HCT116 (cell line): ENCODE results near the gene DLK1. TPM values are rescaled to one million over a fixed set of nuclear protein-coding genes. Genes with fewer than 3 reads are reported as not detected.

Experiments
- ATAC-seq: fragments of 200-7000 bp; cut with Tn5 transposase; 2 replicates; pipeline ENCODE4 v1.9.1; 2020; ENCODE audit warnings: mild to moderate bottlenecking, moderate library complexity
- BruUV-seq: library from RNA; stranded (reverse); fragments of 400-500 nt; replicated peaks from 2 replicates; lab custom pipeline; 2021; lab: Mats Ljungman, UMichigan
- CTCF ChIA-PET: fragments of 300-600 bp; sonication (Branson Sonifier 250); formaldehyde crosslinking; loops from one replicate; lab custom pipeline; 2021; ENCODE audit warnings: antibody characterized with exemption; lab: Charles Lee
- POLR2A ChIA-PET: fragments of 300-600, 350-600 bp; sonication (Branson Sonifier 250); formaldehyde crosslinking; loops from one replicate; lab custom pipeline; 2021; ENCODE audit warnings: antibody characterized with exemption; lab: Charles Lee
- RAD21 ChIA-PET, 2 experiments: fragments of 300-600 bp; sonication (Branson Sonifier 250); formaldehyde crosslinking; loops; one replicate each; lab custom pipeline; 2023; ENCODE audit warnings: low total read pairs in 2 of 2; ENCODE audit not compliant: uncharacterized antibody in 2 of 2, unreplicated experiment in 2 of 2, low non-redundant PET in 1 of 2; lab: Charles Lee
- DNase-seq: peaks from one replicate; pipeline ENCODE4 v3.0.0-alpha.2; 2010; ENCODE audit warnings: low read depth, low spot score
- H2AFZ ChIP-seq: fragments of 200-600 bp; shearing (Covaris generic), sonication (generic); 2 replicates; pipeline ENCODE4 v1.6.1; 2017; ENCODE audit warnings: low read depth, mixed run types, mixed read lengths, antibody characterized with exemption, low read length; ENCODE audit not compliant: poor library complexity, severe bottlenecking
- H3K27ac ChIP-seq: 2 replicates; pipeline ENCODE4 v1.5.1; 2012; ENCODE audit warnings: low read depth, low read length
- H3K27me3 ChIP-seq: fragments of 200-600 bp; sonication (generic); 2 replicates; pipeline ENCODE4 v1.6.1; 2016; ENCODE audit warnings: mixed run types, low read length, mixed read lengths; ENCODE audit not compliant: insufficient read depth
- H3K36me3 ChIP-seq, 2 experiments: fragments of 200-500 bp in 1 of 2; fragments of 200-600 bp in 1 of 2; sonication (Bioruptor generic) in 1 of 2; sonication (generic) in 1 of 2; 2 replicates each; pipeline versions ENCODE4 v1.5.1 to v1.6.1; 2014 to 2016; ENCODE audit warnings: low read length in 2 of 2, inconsistent platforms in 1 of 2, mixed read lengths in 1 of 2, mixed run types in 1 of 2; ENCODE audit not compliant: insufficient read depth in 2 of 2, control insufficient read depth in 1 of 2
- H3K4me1 ChIP-seq, 2 experiments: fragments of 200-600 bp in 1 of 2; sonication (generic) in 1 of 2; 2 replicates each; pipeline versions ENCODE4 v1.5.1 to v1.6.1; 2012 to 2017; ENCODE audit warnings: low read length in 2 of 2, inconsistent platforms in 1 of 2, mild to moderate bottlenecking in 1 of 2, mixed read lengths in 1 of 2, mixed run types in 1 of 2, moderate library complexity in 1 of 2; ENCODE audit not compliant: insufficient read depth in 2 of 2, control insufficient read depth in 1 of 2
- H3K4me2 ChIP-seq: fragments of 200-600 bp; sonication (generic); 2 replicates; pipeline ENCODE4 v1.6.1; 2017; ENCODE audit warnings: mixed run types, low read length, mixed read lengths
- H3K4me3 ChIP-seq, 2 experiments: fragments of 200-600 bp in 1 of 2; sonication (generic) in 1 of 2; replicated peaks in 1 of 2; 2 replicates each; pipeline ENCODE4 v1.5.1; 2011 to 2016; ENCODE audit warnings: low read length in 2 of 2, control low read depth in 1 of 2, low read depth in 1 of 2, mild to moderate bottlenecking in 1 of 2, mixed read lengths in 1 of 2, mixed run types in 1 of 2
- H3K79me2 ChIP-seq: fragments of 200-600 bp; sonication (generic); 2 replicates; pipeline ENCODE4 v1.6.1; 2017; ENCODE audit warnings: mild to moderate bottlenecking, mixed run types, low read length, moderate library complexity, mixed read lengths; ENCODE audit not compliant: insufficient read depth
- H3K9ac ChIP-seq: fragments of 200-600 bp; sonication (generic); 2 replicates; pipeline ENCODE4 v1.6.1; 2016; ENCODE audit warnings: low read length, mixed read lengths
- H3K9me2 ChIP-seq: fragments of 200-600 bp; sonication (generic), shearing (Covaris generic); 2 replicates; pipeline ENCODE4 v1.6.1; 2017; ENCODE audit warnings: mixed run types, mild to moderate bottlenecking, moderate library complexity; ENCODE audit not compliant: insufficient read depth
- H3K9me3 ChIP-seq, 2 experiments: fragments of 200-500 bp in 1 of 2; fragments of 200-600 bp in 1 of 2; sonication (Bioruptor generic) in 1 of 2; sonication (generic) in 1 of 2; 2 replicates each; pipeline ENCODE4 v1.6.1; 2014 to 2017; ENCODE audit warnings: low read length in 2 of 2, mixed read lengths in 2 of 2, inconsistent platforms in 1 of 2, low read depth in 1 of 2, mild to moderate bottlenecking in 1 of 2, mixed run types in 1 of 2, moderate library complexity in 1 of 2; ENCODE audit not compliant: control insufficient read depth in 1 of 2, insufficient read depth in 1 of 2
- H4K20me1 ChIP-seq: fragments of 200-600 bp; sonication (generic), shearing (Covaris generic); 2 replicates; pipeline ENCODE4 v1.6.1; 2017; ENCODE audit warnings: mixed run types, mild to moderate bottlenecking, moderate library complexity; ENCODE audit not compliant: insufficient read depth
- CBX3 ChIP-seq: IDR thresholded peaks from 2 replicates; pipeline ENCODE4 v1.6.1; 2012; ENCODE audit warnings: low read depth
- CEBPB ChIP-seq: IDR thresholded peaks from 2 replicates; pipeline ENCODE4 v1.6.1; 2012; ENCODE audit warnings: low read depth
- EGR1 ChIP-seq: IDR thresholded peaks from 2 replicates; pipeline ENCODE4 v1.6.1; 2012; ENCODE audit warnings: low read depth
- JUND ChIP-seq: IDR thresholded peaks from 2 replicates; pipeline ENCODE4 v1.6.1; 2012
- POLR2AphosphoS5 ChIP-seq: IDR thresholded peaks from 2 replicates; pipeline ENCODE4 v1.6.1; 2011; ENCODE audit warnings: mild to moderate bottlenecking, low read depth, low read length, moderate library complexity
- SRF ChIP-seq: IDR thresholded peaks from 2 replicates; pipeline ENCODE4 v1.6.1; 2012; ENCODE audit warnings: low read depth
- TCF7L2 ChIP-seq: IDR thresholded peaks from 2 replicates; pipeline ENCODE4 v1.7.0; 2011; ENCODE audit warnings: borderline replicate concordance, inconsistent platforms; ENCODE audit not compliant: insufficient read depth, insufficient read length; ENCODE audit errors: extremely low read depth
- ZFX ChIP-seq: fragments of 450-650 bp; IDR thresholded peaks from 2 replicates; pipeline ENCODE4 v1.6.1; 2017
- intact Hi-C: fragments of 100-400 bp; cut with micrococcal nuclease; formaldehyde crosslinking; loops from 2 replicates; pipeline ENCODE4 v1.10.0; 2022
- total RNA-seq: library from RNA; stranded (reverse); gene quantifications from one replicate; pipeline ENCODE4 v1.2.1, GENCODE V29; 2021; ENCODE audit not compliant: unreplicated experiment
- TF ChIP-seq, protein P1 (sequence below): IDR thresholded peaks from 2 replicates; pipeline ENCODE4 v1.6.1; 2012

Gene DLK1
- total RNA-seq, 1 experiment from 2014 or later, result 1.5 TPM

GRCh38 chr14:100782516-100783320 is 56.0 kb downstream of the DLK1 start:
- Histone ChIP-seq H4K20me1 (no peaks in the 10 kb centered on the region), H3K79me2 (no peaks in the 10 kb centered on the region), H3K4me3 (no peak overlapping the region), H2AFZ (no peak overlapping the region), H3K9me3 (no peaks in the 10 kb centered on the region), H3K4me1 (no peaks in the 10 kb centered on the region), H3K36me3 (no peaks in the 10 kb centered on the region), H3K9me2 (no peaks in the 10 kb centered on the region), H3K27ac (no peak overlapping the region), H3K27me3 (no peaks in the 10 kb centered on the region), H3K9ac (no peak overlapping the region), H3K4me2 (no peak overlapping the region)
- DNase-seq (no peak), ATAC-seq (no peak)
- CTCF ChIA-PET, result no interaction called here
- RAD21 ChIA-PET, result no interaction called here
- no TSS peak for BruUV-seq
- POLR2A ChIA-PET, result no interaction called here
- no peak for TF ChIP-seq EGR1
- no peak for TF ChIP-seq POLR2AphosphoS5
- TF ChIP-seq CBX3, result no peak
- no peak for TF ChIP-seq SRF
- no peak for TF ChIP-seq ZFX
- TF ChIP-seq, protein P1, sequence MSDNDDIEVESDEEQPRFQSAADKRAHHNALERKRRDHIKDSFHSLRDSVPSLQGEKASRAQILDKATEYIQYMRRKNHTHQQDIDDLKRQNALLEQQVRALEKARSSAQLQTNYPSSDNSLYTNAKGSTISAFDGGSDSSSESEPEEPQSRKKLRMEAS, result no peak
- TF ChIP-seq JUND, result no peak
- TF ChIP-seq TCF7L2, result no peak
- intact Hi-C loops, result no loop called here

GRCh38 chr14:100783630-100784370 is 57.1 kb downstream of the DLK1 start:
- ATAC-seq (no peak), DNase-seq (no peak)
- RAD21 ChIA-PET, result no interaction called here
- H3K36me3 ChIP-seq, result no peaks in the 10 kb centered on the region
- no peaks in the 10 kb centered on the region for H3K79me2 ChIP-seq
- no peak overlapping the region for H3K9ac ChIP-seq
- H3K4me1 ChIP-seq, result no peaks in the 10 kb centered on the region
- no peak overlapping the region for H3K4me3 ChIP-seq
- no peaks in the 10 kb centered on the region for H4K20me1 ChIP-seq
- H3K27me3 ChIP-seq, result no peaks in the 10 kb centered on the region
- no TSS peak for BruUV-seq
- no peak overlapping the region for H3K4me2 ChIP-seq
- H3K9me2 ChIP-seq, result no peaks in the 10 kb centered on the region
- H3K27ac ChIP-seq, result no peak overlapping the region
- no peak overlapping the region for H2AFZ ChIP-seq
- CTCF ChIA-PET, result no interaction called here
- H3K9me3 ChIP-seq, result no peaks in the 10 kb centered on the region
- intact Hi-C loops, result no loop called here
- TF ChIP-seq TCF7L2 (no peak), CEBPB (no peak)
- POLR2A ChIA-PET, result no interaction called here
